Mucosa of descending colon (tissue), 3 donors: ENCODE results near the gene ARHGAP26. TPM values are rescaled to one million over a fixed set of nuclear protein-coding genes. Genes with fewer than 3 reads are reported as not detected.

Experiments
- ATAC-seq: fragments of 200-7000 bp; cut with Tn5 transposase; one replicate; pipeline ENCODE4 v1.9.1; 2020; ENCODE audit warnings: mild to moderate bottlenecking, moderate library complexity
- DNase-seq, 3 donors: peaks; one replicate each; pipeline ENCODE4 v3.0.0-alpha.2; 2020
- H3K36me3 ChIP-seq: fragments of 200-600 bp; one replicate; pipeline ENCODE4 v1.8.0; 2021; ENCODE audit warnings: low read depth, mild to moderate bottlenecking
- H3K4me1 ChIP-seq: fragments of 200-600 bp; one replicate; pipeline ENCODE4 v1.8.0; 2021; ENCODE audit warnings: low read depth, mild to moderate bottlenecking
- H3K4me3 ChIP-seq: fragments of 200-600 bp; one replicate; pipeline ENCODE4 v1.8.0; 2021; ENCODE audit warnings: mild to moderate bottlenecking
- H3K9me3 ChIP-seq: fragments of 200-600 bp; one replicate; pipeline ENCODE4 v1.8.0; 2021; ENCODE audit warnings: mild to moderate bottlenecking
- intact Hi-C, 2 donors: fragments of 100-400 bp; cut with DNase I in 1 of 2; cut with micrococcal nuclease in 1 of 2; formaldehyde crosslinking; loops; one replicate each; pipeline versions ENCODE4 v1.11.0 to v1.11.1; 2022; cut with DNase I, micrococcal nuclease
- total RNA-seq, 3 donors: library from RNA; stranded (reverse); fragmentation: NEBNext Ultra II Directional in 2 of 3; extraction: Animal tissue kit (Norgen Biotek cat#: 25700) in 2 of 3; gene quantifications; one replicate each; pipeline versions ENCODE4 v1.2.1 to v1.2.4, GENCODE V29; 2021 to 2023
- TF ChIP-seq, protein P1 (sequence below): fragments of 200-600 bp; IDR thresholded peaks from one replicate; pipeline ENCODE4 v1.8.0; 2022; ENCODE audit warnings: antibody characterized with exemption, mild to moderate bottlenecking
- donor health status: DM: no; HTN: no; CAD: no; lungs with moderate emphysema.
- donor health status: DM: no; HTN: no; CAD: no.
- donor health status: DM: no; HTN: yes; CAD: no.

Gene ARHGAP26
- total RNA-seq, 3 donors from 2014 or later: 52.9 to 96.0 (median 67.8) TPM

DNA sequence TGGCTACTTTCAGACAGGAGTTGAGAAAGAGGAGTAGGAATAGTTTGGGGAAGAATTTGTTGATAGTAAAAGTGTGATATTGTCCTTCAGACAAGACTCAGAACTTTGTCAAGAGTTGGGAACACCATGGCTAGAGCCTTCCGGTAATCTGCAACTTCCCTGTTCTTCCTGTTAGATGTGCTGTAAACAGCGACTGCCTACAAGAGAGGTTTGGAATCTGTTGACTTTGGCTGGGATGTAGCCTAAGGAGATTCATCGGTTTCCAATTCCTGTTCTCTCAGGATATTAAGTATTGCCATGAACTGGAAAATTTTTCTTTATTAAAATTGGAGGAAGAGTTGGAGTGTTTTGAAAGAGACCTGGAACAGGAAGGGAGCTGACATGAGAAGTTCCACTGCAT is 43.9 kb downstream of the ARHGAP26 start:
- no peak overlapping the region for H3K4me3 ChIP-seq
- intact Hi-C loops: no loop called here
- TF ChIP-seq, protein P1, sequence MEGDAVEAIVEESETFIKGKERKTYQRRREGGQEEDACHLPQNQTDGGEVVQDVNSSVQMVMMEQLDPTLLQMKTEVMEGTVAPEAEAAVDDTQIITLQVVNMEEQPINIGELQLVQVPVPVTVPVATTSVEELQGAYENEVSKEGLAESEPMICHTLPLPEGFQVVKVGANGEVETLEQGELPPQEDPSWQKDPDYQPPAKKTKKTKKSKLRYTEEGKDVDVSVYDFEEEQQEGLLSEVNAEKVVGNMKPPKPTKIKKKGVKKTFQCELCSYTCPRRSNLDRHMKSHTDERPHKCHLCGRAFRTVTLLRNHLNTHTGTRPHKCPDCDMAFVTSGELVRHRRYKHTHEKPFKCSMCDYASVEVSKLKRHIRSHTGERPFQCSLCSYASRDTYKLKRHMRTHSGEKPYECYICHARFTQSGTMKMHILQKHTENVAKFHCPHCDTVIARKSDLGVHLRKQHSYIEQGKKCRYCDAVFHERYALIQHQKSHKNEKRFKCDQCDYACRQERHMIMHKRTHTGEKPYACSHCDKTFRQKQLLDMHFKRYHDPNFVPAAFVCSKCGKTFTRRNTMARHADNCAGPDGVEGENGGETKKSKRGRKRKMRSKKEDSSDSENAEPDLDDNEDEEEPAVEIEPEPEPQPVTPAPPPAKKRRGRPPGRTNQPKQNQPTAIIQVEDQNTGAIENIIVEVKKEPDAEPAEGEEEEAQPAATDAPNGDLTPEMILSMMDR: no peak
- peaks cover 36% of the 10 kb centered on the region for H3K4me1 ChIP-seq
- no peaks in the 10 kb centered on the region for H3K9me3 ChIP-seq
- ATAC-seq (peak; percentile 37), DNase-seq (no peak)
- H3K36me3 ChIP-seq: no peaks in the 10 kb centered on the region

DNA sequence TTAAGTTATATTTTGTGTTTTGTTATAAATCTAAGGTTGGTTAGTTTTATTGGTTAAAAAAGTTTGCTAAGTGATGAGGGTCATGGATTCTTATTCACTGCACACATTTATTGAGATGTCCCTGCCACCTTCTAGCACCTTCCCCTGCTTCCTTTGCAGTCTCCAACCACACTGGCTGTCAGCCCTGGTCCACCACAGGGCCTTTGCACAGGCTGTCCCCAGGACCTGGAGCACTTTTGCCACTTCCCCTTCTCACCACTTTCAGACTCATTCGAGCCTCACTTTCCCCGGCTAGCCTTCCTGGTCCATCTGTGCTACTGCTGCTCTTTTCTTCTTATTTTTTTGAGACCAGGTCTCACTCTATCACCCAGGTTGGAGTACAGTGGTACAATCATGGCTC is 45.3 kb downstream of the ARHGAP26 start:
- TF ChIP-seq, protein P1: no peak
- ATAC-seq (no peak), DNase-seq (no peak)
- Histone ChIP-seq H3K4me1 (peaks cover 39% of the 10 kb centered on the region), H3K36me3 (no peaks in the 10 kb centered on the region), H3K4me3 (no peak overlapping the region), H3K9me3 (no peaks in the 10 kb centered on the region)
- intact Hi-C loops: no loop called here

DNA sequence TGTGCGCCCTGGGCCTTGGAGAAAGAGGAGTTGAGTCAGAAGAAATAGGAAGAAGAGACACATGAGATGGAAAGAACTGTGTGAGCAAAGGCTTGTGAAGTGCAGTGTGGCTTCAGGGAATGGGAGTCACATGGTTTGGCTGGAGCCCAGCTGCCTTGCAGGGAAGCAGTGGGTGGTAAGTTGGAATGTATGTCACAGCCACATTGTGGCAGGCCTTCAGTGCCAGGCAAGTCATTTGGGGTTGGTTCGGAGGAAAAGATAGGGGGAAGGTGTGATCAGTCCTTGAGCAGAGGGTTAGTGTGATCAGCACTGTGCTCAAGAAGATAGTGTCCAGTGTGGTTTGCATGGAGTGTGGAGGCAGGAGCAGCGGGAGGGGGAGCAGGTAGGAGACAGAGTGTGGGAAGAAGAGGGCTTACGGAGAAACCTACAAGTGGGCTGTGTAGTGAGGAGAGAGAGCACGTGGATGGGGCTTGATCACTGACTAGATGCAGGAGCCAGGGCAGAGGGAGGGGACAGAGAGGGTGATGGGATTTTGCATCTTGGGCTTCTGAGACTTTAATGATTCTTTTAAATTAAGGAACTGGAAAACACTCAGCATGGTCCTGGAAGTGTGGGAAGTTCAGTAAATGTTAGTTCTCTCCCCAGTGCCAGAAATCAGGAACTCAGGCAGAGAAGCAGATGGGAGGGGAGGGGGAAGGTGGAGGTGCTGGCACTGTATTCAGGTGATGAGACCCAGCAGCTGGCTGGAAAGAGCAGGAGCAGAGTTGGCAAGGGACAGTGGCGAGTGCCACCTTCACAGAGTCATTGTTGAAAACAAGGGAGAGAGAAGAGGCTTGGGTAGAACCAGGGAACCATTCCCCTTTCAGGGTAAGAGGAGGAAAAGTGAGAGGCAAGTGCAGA is 46.6 kb downstream of the ARHGAP26 start:
- TF ChIP-seq, protein P1: no peak
- H3K4me3 ChIP-seq: no peak overlapping the region
- H3K4me1 ChIP-seq: peaks cover 39% of the 10 kb centered on the region
- H3K9me3 ChIP-seq: no peaks in the 10 kb centered on the region
- no peaks in the 10 kb centered on the region for H3K36me3 ChIP-seq
- ATAC-seq: no peak
- intact Hi-C loops: no loop called here
- peak; percentile 64 to 77 (median 65) for DNase-seq

DNA sequence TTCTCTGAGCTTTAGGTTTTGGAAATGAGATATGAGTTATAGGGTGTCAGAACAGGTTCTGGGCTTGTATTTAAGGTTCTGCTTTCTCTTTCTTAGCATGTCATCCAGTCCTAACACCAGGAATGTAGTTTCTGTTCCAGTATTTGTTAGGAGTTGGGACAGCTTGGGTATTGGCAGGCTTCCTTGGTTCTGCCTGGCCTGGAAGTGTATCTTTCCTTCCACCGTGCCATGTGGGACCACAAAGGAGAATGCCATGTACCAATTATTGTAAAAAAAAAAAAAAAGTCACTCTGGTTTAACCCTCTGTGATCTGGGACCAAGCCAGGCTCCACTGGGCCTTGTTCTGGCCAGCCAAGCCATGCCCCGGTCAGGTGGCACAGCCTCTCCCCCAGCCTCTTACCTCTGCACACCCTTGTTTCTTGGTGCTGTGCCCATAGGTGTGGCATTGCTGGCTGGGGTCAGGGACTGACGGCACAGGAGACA is 47.8 kb downstream of the ARHGAP26 start:
- H3K9me3 ChIP-seq: no peaks in the 10 kb centered on the region
- peaks cover 46% of the 10 kb centered on the region for H3K4me1 ChIP-seq
- TF ChIP-seq, protein P1: no peak
- no peak overlapping the region for H3K4me3 ChIP-seq
- peak; percentile 84 to 90 (median 84) for DNase-seq
- peak; percentile 54 for ATAC-seq
- intact Hi-C loops: no loop called here
- H3K36me3 ChIP-seq: no peaks in the 10 kb centered on the region

DNA sequence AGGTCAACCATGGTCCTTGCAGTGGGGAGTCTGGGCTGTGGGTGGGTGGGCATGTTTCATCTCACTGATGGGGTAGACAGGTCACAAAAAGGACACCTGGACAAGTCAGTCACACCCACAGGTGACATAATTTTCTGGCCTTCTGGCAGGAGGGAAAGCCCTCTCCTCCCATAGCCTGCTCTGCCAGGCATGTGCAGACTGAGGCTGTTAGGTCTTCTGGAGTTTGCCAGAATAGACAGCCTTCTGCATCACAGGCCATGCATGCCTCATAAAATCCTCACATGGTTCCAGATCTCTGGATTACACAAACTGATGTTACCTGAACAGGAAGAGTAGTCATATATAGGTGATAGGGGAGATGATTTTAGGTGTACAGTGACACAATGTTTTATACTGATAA is 49.1 kb downstream of the ARHGAP26 start:
- TF ChIP-seq, protein P1: no peak
- DNase-seq (peak in 2 of 3 donors; percentile 51 to 63), ATAC-seq (peak; percentile 39)
- H3K36me3 ChIP-seq: no peaks in the 10 kb centered on the region
- H3K9me3 ChIP-seq: no peaks in the 10 kb centered on the region
- peaks cover 55% of the 10 kb centered on the region for H3K4me1 ChIP-seq
- no peak overlapping the region for H3K4me3 ChIP-seq
- intact Hi-C loops: no loop called here
